Amniotic stem cell (primary cell): ENCODE data around the gene TAS2R38.

Source experiments
- DNase-seq: peaks from one replicate; lab custom pipeline; 2025; lab: John Stamatoyannopoulos, UW

TAS2R38 gene

GRCh38 chr7:141975806-141976523, 2.4 kb upstream of the TAS2R38 start:
- DNase-seq = peak; percentile 37

- no peak for DNase-seq
Observed at GRCh38 chr7:141974831-141975230, 1.3 kb upstream of the TAS2R38 start.

- DNase-seq = no peak
Observed at GRCh38 chr7:141960687-141961422, 12.7 kb downstream of the TAS2R38 start.

- no peak for DNase-seq
Observed at GRCh38 chr7:141956084-141956483, 17.5 kb downstream of the TAS2R38 start.

- no peak for DNase-seq
Observed at GRCh38 chr7:141954334-141954733, 19.2 kb downstream of the TAS2R38 start.

- no peak for DNase-seq
Observed at GRCh38 chr7:141952461-141952860, 21.1 kb downstream of the TAS2R38 start.

GRCh38 chr7:141950806-141951205, 22.8 kb downstream of the TAS2R38 start:
- DNase-seq = no peak

GRCh38 chr7:141949911-141950310, 23.7 kb downstream of the TAS2R38 start:
- DNase-seq = no peak

- DNase-seq = no peak
Observed at GRCh38 chr7:141949451-141949850, 24.1 kb downstream of the TAS2R38 start.

- no peak for DNase-seq
Observed at GRCh38 chr7:141949021-141949420, 24.6 kb downstream of the TAS2R38 start.

- DNase-seq = no peak
Observed at GRCh38 chr7:141946796-141947195, 26.8 kb downstream of the TAS2R38 start, which contains the start of gene CLEC5A. Gene CLEC5A, minus strand, starts transcription at chr7:141946974. Its CDS starts 682 bp downstream, at chr7:141946292.

- DNase-seq = no peak
Observed at GRCh38 chr7:141945356-141945755, 28.2 kb downstream of the TAS2R38 start.

GRCh38 chr7:141944811-141945210, 28.8 kb downstream of the TAS2R38 start:
- DNase-seq = no peak

GRCh38 chr7:141943846-141944245, 29.7 kb downstream of the TAS2R38 start:
- DNase-seq = no peak

- no peak for DNase-seq
Observed at GRCh38 chr7:141941075-141941474, 32.5 kb downstream of the TAS2R38 start.

- DNase-seq = no peak
Observed at GRCh38 chr7:141930211-141930610, 43.4 kb downstream of the TAS2R38 start.

- no peak for DNase-seq
Observed at GRCh38 chr7:141928845-141929195, 44.8 kb downstream of the TAS2R38 start.

GRCh38 chr7:141928146-141928844, 45.3 kb downstream of the TAS2R38 start:
- no peak for DNase-seq
